GM19468 (cell line): ENCODE data around the gene SLC17A7.

Experiments
- ATAC-seq: cut with Tn5 transposase; IDR thresholded peaks from one replicate; pipeline ENCODE4 v1.9.1; 2021; ENCODE audit warnings: mild to moderate bottlenecking, moderate library complexity, moderate number of reproducible peaks; ENCODE audit not compliant: unreplicated experiment; ENCODE audit errors: extremely low read depth

The SLC17A7 gene

GRCh38 chr19:49390131-49390928 is 51.0 kb downstream of the SLC17A7 start:
- ATAC-seq: no peak

- ATAC-seq: no peak
Measured at GRCh38 chr19:49389406-49389805, 51.9 kb downstream of the SLC17A7 start.

DNA sequence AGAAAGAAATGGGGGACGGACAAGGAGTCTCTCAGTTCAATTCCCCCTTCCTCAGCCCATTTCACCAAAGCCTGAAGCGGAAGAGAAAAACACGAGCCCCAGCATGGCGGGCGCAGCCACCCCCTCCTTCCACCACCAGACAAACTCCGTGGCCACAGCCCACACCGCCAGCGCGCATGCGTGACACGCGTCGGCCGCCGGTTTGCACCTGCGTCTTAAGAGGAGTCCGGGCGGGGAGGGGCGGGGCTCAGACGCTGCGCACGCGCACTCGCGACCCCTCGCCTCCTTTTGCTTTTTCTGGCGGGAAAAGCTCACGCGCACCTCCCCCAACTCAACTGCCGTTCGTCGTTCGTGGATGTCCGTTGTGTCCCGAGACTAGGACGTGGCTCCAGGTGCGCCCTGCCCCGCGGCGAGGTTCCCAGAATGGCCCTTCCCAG is 53.4 kb downstream of the SLC17A7 start, which contains the start of gene KASH5:
Gene KASH5, plus strand, starts transcription at position 314 of the 437 bp plus-strand sequence. CDS start 2,635 bp downstream, outside the sequence.
- no peak for ATAC-seq

DNA sequence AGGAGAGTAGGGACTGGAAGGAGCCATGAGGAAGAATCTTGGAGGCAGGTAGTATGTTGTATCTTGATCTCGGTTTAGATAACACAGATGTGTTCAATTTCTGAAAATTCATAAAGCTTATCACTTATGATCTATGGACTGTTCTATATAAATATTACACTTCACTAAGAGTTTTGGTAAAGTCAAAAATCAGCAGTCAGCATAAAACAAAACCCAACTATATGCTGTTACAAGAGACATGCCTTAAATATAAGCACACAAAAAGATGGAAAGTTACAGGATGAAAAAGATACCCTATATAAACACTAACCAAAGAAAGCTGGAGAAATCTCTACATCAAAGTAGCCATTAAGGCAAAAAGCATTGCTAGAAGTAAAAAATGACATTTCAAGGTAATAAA is 57.7 kb downstream of the SLC17A7 start:
- ATAC-seq: no peak

DNA sequence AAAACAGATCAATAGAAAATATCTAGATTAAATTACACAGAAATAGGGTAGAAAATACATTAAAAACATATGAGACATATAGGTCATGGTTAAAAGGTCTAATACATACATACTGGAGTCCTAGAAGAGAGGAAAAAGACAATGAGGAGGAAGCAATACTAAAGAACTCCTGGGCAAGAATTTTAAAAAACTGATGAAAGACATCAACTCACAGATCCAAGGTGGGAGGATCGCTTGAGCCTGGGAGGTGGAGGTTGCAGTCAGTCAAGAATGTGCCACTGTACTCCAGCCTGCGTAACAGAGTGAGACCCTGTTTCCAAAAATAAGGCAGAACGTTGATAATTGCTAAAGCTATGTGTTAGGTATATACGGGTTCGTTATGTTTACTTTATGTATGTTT is 58.7 kb downstream of the SLC17A7 start:
- ATAC-seq: no peak

DNA sequence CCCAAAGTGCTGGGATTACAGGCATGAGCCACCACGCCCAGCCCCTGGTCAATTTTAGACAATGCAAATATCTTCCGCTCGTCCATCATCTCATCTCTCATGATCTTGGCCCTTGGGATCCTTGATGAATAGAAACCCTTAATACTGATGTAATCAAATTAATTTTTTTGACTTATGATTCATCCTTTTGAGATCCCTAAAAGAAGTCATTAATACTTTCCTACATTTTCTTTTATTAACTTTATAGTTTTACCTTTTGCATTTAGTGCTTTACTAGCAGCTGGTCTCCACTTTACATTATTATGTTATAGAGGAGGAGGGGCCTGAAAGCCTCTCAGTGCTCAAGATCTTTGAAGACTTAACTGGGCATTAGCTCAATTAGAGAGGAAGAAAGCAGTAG is 60.9 kb downstream of the SLC17A7 start:
- no peak for ATAC-seq
